Liver (tissue), 9 donors: Measurements from ENCODE around the gene CEACAM8. TPM values are rescaled to one million over a fixed set of nuclear protein-coding genes. Genes with fewer than 3 reads are reported as not detected.

Experiments used
- DNase-seq: peaks from one replicate; pipeline ENCODE4 v3.0.0-alpha.2; 2017; ENCODE audit warnings: low spot score
- H3K27ac ChIP-seq, 2 donors: one replicate each; pipeline ENCODE4 v1.7.0; 2013; ENCODE audit warnings: inconsistent platforms in 2 of 2, low read length in 2 of 2, control low read depth in 1 of 2, low read depth in 1 of 2, mild to moderate bottlenecking in 1 of 2
- H3K27me3 ChIP-seq, 4 donors: one replicate each; pipeline versions ENCODE4 v1.6.1 to v1.7.0; 2013; ENCODE audit warnings: low read length in 3 of 4, inconsistent platforms in 1 of 4, mild to moderate bottlenecking in 1 of 4, moderate library complexity in 1 of 4; ENCODE audit not compliant: control insufficient read depth in 4 of 4, insufficient read depth in 4 of 4
- H3K36me3 ChIP-seq, 4 donors: one replicate each; pipeline versions ENCODE4 v1.6.1 to v1.7.0; 2013; ENCODE audit warnings: low read length in 3 of 4, mild to moderate bottlenecking in 3 of 4, low read depth in 1 of 4, moderate library complexity in 1 of 4; ENCODE audit not compliant: control insufficient read depth in 4 of 4, insufficient read depth in 3 of 4
- H3K4me1 ChIP-seq, 4 donors: one replicate each; pipeline versions ENCODE4 v1.6.1 to v1.7.0; 2013; ENCODE audit warnings: low read length in 3 of 4, mild to moderate bottlenecking in 3 of 4, moderate library complexity in 1 of 4; ENCODE audit not compliant: control insufficient read depth in 4 of 4, insufficient read depth in 4 of 4
- H3K4me3 ChIP-seq, 3 donors: one replicate each; pipeline versions ENCODE4 v1.6.1 to v1.7.0; 2013; ENCODE audit warnings: low read length in 3 of 3, control low read depth in 1 of 3, low read depth in 1 of 3, mild to moderate bottlenecking in 1 of 3
- H3K9ac ChIP-seq, 2 donors: one replicate each; pipeline ENCODE4 v1.7.0; 2013; ENCODE audit warnings: low read length in 2 of 2, mild to moderate bottlenecking in 2 of 2, moderate library complexity in 2 of 2, control low read depth in 1 of 2, low read depth in 1 of 2
- H3K9me3 ChIP-seq, 4 donors: one replicate each; pipeline versions ENCODE4 v1.6.1 to v1.7.0; 2013; ENCODE audit warnings: low read length in 3 of 4; ENCODE audit not compliant: control insufficient read depth in 4 of 4
- EGR1 ChIP-seq, 2 donors: IDR thresholded peaks; 2 replicates each; pipeline ENCODE4 v1.6.1; 2016 to 2018; ENCODE audit warnings: antibody characterized with exemption in 2 of 2, low read depth in 2 of 2
- FOXA1 ChIP-seq: IDR thresholded peaks from 2 replicates; pipeline ENCODE4 v1.6.1; 2016; ENCODE audit warnings: antibody characterized with exemption
- GABPA ChIP-seq, 2 donors: IDR thresholded peaks in 1 of 2; conservative IDR thresholded peaks in 1 of 2; 2 replicates each; pipeline ENCODE4 v1.6.1; 2016; ENCODE audit warnings: antibody characterized with exemption in 2 of 2, mild to moderate bottlenecking in 1 of 2, moderate library complexity in 1 of 2
- JUND ChIP-seq, 2 donors: IDR thresholded peaks; 2 replicates each; pipeline ENCODE4 v1.6.1; 2016; ENCODE audit warnings: antibody characterized with exemption in 2 of 2
- RAD21 ChIP-seq, 2 donors: IDR thresholded peaks; 2 replicates each; pipeline ENCODE4 v1.6.1; 2016; ENCODE audit warnings: antibody characterized with exemption in 2 of 2, mild to moderate bottlenecking in 2 of 2
- YY1 ChIP-seq: IDR thresholded peaks from 2 replicates; pipeline ENCODE4 v1.6.1; 2016; ENCODE audit warnings: antibody characterized with exemption, mild to moderate bottlenecking
- WGBS: extraction: QIAGEN DNeasy Blood & Tissue Kit; methylation state at CpG from one replicate; pipeline ENCODE4 v1.1.7; 2013; 5-methylcytosine and 5-hydroxymethylcytosine counted together
- polyA plus RNA-seq, 2 donors: library from polyadenylated mRNA; stranded (reverse) in 1 of 2; unstranded in 1 of 2; fragments of 200-250 nt in 1 of 2; fragments of >200 nt in 1 of 2; fragmentation: Nextera tagmentation in 1 of 2; extraction: Ambion mirVana in 1 of 2; gene quantifications; one replicate each; pipeline versions ENCODE4 v1.2.1 to v1.2.3, GENCODE V29; 2013 to 2015
- total RNA-seq, 2 donors: library from RNA; depleted of rRNA; stranded (reverse); fragments of >200 nt; gene quantifications; one replicate each; pipeline ENCODE4 v1.2.3, GENCODE V29; 2014
- TF ChIP-seq, protein P1 (sequence below): IDR thresholded peaks from 2 replicates; pipeline ENCODE4 v1.6.1; 2016; ENCODE audit warnings: antibody characterized with exemption
- TF ChIP-seq, protein P2 (sequence below): IDR thresholded peaks from 2 replicates; pipeline ENCODE4 v1.6.1; 2016; ENCODE audit warnings: antibody characterized with exemption, mild to moderate bottlenecking
- TF ChIP-seq, protein P3 (sequence below): IDR thresholded peaks from 2 replicates; pipeline ENCODE4 v1.6.1; 2016; ENCODE audit warnings: antibody characterized with exemption
- TF ChIP-seq, protein P4 (sequence below): fragments of 150-350 bp; IDR thresholded peaks from 2 replicates; pipeline ENCODE4 v1.5.1; 2017; ENCODE audit warnings: improper control_type of control experiment, low read depth, low read length; ENCODE audit not compliant: missing input control
- donor health status: healthy.
- donor health status: healthy.
- donor health status: healthy.
- donor health status: healthy.
- donor health status: healthy.

Gene CEACAM8
- total and polyA plus RNA-seq, 4 donors: 0.07 to 2.1 (median 0.16) TPM; not detected in 1

DNA sequence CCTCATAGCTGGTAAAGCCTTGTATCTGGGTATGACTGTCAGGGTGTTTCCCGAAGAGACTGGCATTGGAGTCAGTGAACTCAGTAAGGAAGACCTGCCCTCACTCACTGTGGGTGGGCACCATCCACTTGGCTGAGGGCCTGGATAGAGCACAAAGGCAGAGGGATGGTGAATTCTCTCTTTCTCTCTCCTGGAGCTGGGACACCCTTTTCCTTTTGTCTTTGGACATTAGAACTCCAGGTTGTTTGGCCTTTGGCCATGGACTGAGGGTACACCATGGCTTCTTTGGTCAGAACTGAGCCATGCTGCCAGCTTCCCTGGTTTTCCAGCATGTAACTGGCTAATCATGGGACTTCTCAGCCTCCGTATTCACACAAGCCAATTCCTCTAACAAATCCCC is 61.8 kb downstream of the CEACAM8 start:
- WGBS: 92% methylated on average over 2 of the region's 2 CpGs
- DNase-seq: no peak
- H3K27me3 ChIP-seq: no peaks in the 10 kb centered on the region

DNA sequence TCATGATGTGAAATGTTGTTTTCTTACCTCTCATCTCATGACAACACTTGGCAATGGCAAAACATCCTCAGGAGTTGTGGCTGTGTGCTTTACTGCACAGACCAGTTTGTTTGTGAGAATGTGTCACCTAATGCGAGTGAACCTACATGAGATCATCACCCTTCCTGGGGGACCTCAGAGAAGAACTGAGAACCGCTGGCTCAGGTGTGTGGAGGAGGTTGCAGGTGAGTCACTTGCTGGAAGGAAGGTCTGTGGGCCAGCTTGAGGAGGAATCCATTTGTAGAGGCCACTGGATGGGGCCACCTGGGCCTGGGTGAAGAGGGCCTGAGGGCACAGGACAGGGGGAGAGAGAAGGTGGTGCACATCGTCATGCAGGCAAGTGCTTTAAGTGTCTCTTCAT is 63.4 kb downstream of the CEACAM8 start:
- no peaks in the 10 kb centered on the region for H3K9me3 ChIP-seq
- 93% methylated on average over 3 of the region's 3 CpGs for WGBS
- no peak overlapping the region for H3K9ac ChIP-seq
- no peak overlapping the region for H3K27ac ChIP-seq
- H3K36me3 ChIP-seq: no peaks in the 10 kb centered on the region
- no peak overlapping the region for H3K4me3 ChIP-seq
- H3K27me3 ChIP-seq: no peaks in the 10 kb centered on the region
- peaks cover 0 to 26% (median 19%) of the 10 kb centered on the region in 4 donors for H3K4me1 ChIP-seq
- no peak for TF ChIP-seq YY1
- DNase-seq: no peak

More for the DNA sequence above, 61.8 kb downstream of the CEACAM8 start:
- Histone ChIP-seq H3K4me1 (peaks cover 0 to 13% (median 6%) of the 10 kb centered on the region in 4 donors), H3K36me3 (no peaks in the 10 kb centered on the region), H3K4me3 (no peak overlapping the region), H3K9me3 (no peaks in the 10 kb centered on the region), H3K27ac (no peak overlapping the region), H3K9ac (no peak overlapping the region)
- TF ChIP-seq, protein P1, sequence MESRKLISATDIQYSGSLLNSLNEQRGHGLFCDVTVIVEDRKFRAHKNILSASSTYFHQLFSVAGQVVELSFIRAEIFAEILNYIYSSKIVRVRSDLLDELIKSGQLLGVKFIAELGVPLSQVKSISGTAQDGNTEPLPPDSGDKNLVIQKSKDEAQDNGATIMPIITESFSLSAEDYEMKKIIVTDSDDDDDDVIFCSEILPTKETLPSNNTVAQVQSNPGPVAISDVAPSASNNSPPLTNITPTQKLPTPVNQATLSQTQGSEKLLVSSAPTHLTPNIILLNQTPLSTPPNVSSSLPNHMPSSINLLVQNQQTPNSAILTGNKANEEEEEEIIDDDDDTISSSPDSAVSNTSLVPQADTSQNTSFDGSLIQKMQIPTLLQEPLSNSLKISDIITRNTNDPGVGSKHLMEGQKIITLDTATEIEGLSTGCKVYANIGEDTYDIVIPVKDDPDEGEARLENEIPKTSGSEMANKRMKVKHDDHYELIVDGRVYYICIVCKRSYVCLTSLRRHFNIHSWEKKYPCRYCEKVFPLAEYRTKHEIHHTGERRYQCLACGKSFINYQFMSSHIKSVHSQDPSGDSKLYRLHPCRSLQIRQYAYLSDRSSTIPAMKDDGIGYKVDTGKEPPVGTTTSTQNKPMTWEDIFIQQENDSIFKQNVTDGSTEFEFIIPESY: no peak
- no peak for TF ChIP-seq RAD21 (IDR thresholded peaks at IDR 0.05)
- TF ChIP-seq, protein P2, sequence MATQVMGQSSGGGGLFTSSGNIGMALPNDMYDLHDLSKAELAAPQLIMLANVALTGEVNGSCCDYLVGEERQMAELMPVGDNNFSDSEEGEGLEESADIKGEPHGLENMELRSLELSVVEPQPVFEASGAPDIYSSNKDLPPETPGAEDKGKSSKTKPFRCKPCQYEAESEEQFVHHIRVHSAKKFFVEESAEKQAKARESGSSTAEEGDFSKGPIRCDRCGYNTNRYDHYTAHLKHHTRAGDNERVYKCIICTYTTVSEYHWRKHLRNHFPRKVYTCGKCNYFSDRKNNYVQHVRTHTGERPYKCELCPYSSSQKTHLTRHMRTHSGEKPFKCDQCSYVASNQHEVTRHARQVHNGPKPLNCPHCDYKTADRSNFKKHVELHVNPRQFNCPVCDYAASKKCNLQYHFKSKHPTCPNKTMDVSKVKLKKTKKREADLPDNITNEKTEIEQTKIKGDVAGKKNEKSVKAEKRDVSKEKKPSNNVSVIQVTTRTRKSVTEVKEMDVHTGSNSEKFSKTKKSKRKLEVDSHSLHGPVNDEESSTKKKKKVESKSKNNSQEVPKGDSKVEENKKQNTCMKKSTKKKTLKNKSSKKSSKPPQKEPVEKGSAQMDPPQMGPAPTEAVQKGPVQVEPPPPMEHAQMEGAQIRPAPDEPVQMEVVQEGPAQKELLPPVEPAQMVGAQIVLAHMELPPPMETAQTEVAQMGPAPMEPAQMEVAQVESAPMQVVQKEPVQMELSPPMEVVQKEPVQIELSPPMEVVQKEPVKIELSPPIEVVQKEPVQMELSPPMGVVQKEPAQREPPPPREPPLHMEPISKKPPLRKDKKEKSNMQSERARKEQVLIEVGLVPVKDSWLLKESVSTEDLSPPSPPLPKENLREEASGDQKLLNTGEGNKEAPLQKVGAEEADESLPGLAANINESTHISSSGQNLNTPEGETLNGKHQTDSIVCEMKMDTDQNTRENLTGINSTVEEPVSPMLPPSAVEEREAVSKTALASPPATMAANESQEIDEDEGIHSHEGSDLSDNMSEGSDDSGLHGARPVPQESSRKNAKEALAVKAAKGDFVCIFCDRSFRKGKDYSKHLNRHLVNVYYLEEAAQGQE: no peak
- TF ChIP-seq JUND (IDR thresholded peaks at IDR 0.05): no peak
- TF ChIP-seq GABPA (IDR thresholded peaks at IDR 0.05 in 1 of 2, conservative IDR thresholded peaks at IDR 0.05 in 1 of 2): no peak
- TF ChIP-seq EGR1 (IDR thresholded peaks at IDR 0.05; ENCODE audit: low read depth in 2 of 2): no peak
- TF ChIP-seq YY1: no peak
- TF ChIP-seq, protein P3, sequence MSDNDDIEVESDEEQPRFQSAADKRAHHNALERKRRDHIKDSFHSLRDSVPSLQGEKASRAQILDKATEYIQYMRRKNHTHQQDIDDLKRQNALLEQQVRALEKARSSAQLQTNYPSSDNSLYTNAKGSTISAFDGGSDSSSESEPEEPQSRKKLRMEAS: no peak
- TF ChIP-seq, protein P4, sequence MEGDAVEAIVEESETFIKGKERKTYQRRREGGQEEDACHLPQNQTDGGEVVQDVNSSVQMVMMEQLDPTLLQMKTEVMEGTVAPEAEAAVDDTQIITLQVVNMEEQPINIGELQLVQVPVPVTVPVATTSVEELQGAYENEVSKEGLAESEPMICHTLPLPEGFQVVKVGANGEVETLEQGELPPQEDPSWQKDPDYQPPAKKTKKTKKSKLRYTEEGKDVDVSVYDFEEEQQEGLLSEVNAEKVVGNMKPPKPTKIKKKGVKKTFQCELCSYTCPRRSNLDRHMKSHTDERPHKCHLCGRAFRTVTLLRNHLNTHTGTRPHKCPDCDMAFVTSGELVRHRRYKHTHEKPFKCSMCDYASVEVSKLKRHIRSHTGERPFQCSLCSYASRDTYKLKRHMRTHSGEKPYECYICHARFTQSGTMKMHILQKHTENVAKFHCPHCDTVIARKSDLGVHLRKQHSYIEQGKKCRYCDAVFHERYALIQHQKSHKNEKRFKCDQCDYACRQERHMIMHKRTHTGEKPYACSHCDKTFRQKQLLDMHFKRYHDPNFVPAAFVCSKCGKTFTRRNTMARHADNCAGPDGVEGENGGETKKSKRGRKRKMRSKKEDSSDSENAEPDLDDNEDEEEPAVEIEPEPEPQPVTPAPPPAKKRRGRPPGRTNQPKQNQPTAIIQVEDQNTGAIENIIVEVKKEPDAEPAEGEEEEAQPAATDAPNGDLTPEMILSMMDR: no peak
- no peak for TF ChIP-seq FOXA1

Other genes with a start within 250 kb of the CEACAM8 start
- not detected for gene CNFN, start 204.6 kb downstream of the CEACAM8 start, total RNA-seq
- gene CNFN, start 204.6 kb downstream of the CEACAM8 start, polyA plus RNA-seq: 1 to 10 TPM in 1 of 2 donors, under 1 TPM in 1; 0.57 to 1.2 TPM
- 1 to 10 TPM; 1.5 to 4.7 TPM for gene LIPE, start 167.5 kb downstream of the CEACAM8 start, total RNA-seq
- 1 to 10 TPM in 1 of 2 donors, under 1 TPM in 1; 0.88 to 1.5 TPM for gene LIPE, start 167.5 kb downstream of the CEACAM8 start, polyA plus RNA-seq
- gene CXCL17, start 152.0 kb downstream of the CEACAM8 start, total RNA-seq: under 1 TPM in 1 of 2 donors, not detected in 1; 0.93 TPM
- under 1 TPM in 1 of 2 donors, not detected in 1; 0.10 TPM for gene CXCL17, start 152.0 kb downstream of the CEACAM8 start, polyA plus RNA-seq
- gene CEACAM1, start 66.4 kb downstream of the CEACAM8 start, total RNA-seq: 10 to 100 TPM in 1 of 2 donors, 1 to 10 TPM in 1; 8.3 to 19.0 TPM
- 10 to 100 TPM; 34.7 to 36.7 TPM for gene CEACAM1, start 66.4 kb downstream of the CEACAM8 start, polyA plus RNA-seq
- gene PSG3, start 145.6 kb upstream of the CEACAM8 start, total RNA-seq: not detected
- gene PSG3, start 145.6 kb upstream of the CEACAM8 start, polyA plus RNA-seq: not detected
- not detected for gene PSG8, start 170.8 kb upstream of the CEACAM8 start, total RNA-seq
- not detected for gene PSG8, start 170.8 kb upstream of the CEACAM8 start, polyA plus RNA-seq